SK-N-SH (cell line): Measurements from ENCODE around the gene PPIP5K1.

Experiments used
- FOXM1 ChIP-seq: IDR thresholded peaks from 2 replicates; pipeline ENCODE4 v1.4.0; 2012; ENCODE audit warnings: low read depth, mild to moderate bottlenecking
- GABPA ChIP-seq: IDR thresholded peaks from 2 replicates; pipeline ENCODE4 v1.4.0; 2012; ENCODE audit warnings: low read depth, mild to moderate bottlenecking
- IRF3 ChIP-seq: fragments of 150-350 bp; IDR thresholded peaks from 2 replicates; pipeline ENCODE4 v1.6.1; 2016; ENCODE audit warnings: mild to moderate bottlenecking, low read depth, low read length
- JUND ChIP-seq: IDR thresholded peaks from 2 replicates; pipeline ENCODE4 v1.4.0; 2012
- MAX ChIP-seq: IDR thresholded peaks from 2 replicates; pipeline ENCODE4 v1.4.0; 2012; ENCODE audit warnings: low read depth
- NRF1 ChIP-seq: IDR thresholded peaks from 2 replicates; pipeline ENCODE4 v1.6.1; 2012; ENCODE audit warnings: low read depth, mild to moderate bottlenecking, low read length
- RAD21 ChIP-seq: IDR thresholded peaks from 2 replicates; pipeline ENCODE4 v1.6.1; 2012; ENCODE audit warnings: mild to moderate bottlenecking, low read length
- REST ChIP-seq: IDR thresholded peaks from 2 replicates; pipeline ENCODE4 v1.6.1; 2012; ENCODE audit warnings: mild to moderate bottlenecking, low read depth, low read length, moderate library complexity
- SIN3A ChIP-seq: IDR thresholded peaks from 2 replicates; pipeline ENCODE4 v1.6.1; 2012; ENCODE audit warnings: low read depth, mild to moderate bottlenecking, low read length, moderate library complexity, borderline replicate concordance
- TAF1 ChIP-seq: IDR thresholded peaks from 2 replicates; pipeline ENCODE4 v1.6.1; 2012; ENCODE audit warnings: low read depth, mild to moderate bottlenecking, low read length, moderate library complexity, borderline replicate concordance
- TCF12 ChIP-seq: IDR thresholded peaks from 2 replicates; pipeline ENCODE4 v1.4.0; 2012
- YY1 ChIP-seq: IDR thresholded peaks from 2 replicates; pipeline ENCODE4 v1.4.0; 2012; ENCODE audit warnings: low read depth, mild to moderate bottlenecking
- TF ChIP-seq, protein P1 (sequence below): fragments of 200-600 bp; sonication (generic); IDR thresholded peaks from 2 replicates; pipeline ENCODE4 v1.6.1; 2017; ENCODE audit warnings: antibody characterized with exemption, mild to moderate bottlenecking, moderate library complexity

DNA sequence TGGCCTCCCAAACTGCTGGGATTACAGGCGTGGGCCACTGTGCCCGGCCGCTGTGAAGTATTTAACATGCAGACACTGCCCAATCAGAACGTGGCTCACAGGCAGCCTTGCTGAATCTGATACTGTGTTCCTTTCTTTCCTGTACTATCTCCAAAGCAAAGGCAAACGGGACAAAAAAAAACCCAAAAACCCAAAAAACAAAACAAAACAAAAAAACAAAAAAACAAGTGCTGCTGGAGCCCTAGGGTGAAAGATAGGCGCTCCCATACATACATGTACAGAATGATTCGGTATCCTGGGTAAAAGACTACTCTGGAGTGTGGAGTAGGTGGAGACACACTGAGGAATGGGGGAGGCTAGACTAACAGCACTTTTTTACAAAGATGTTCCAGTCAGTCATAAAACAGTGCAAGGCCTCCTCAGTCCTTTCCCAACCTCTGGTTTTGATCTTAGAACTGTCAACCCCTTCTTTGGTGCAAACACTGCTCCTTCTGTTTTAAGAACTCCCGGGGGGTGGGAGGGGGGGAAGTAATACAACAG lies 80.3 kb downstream of the PPIP5K1 start:
- TF ChIP-seq, protein P1, sequence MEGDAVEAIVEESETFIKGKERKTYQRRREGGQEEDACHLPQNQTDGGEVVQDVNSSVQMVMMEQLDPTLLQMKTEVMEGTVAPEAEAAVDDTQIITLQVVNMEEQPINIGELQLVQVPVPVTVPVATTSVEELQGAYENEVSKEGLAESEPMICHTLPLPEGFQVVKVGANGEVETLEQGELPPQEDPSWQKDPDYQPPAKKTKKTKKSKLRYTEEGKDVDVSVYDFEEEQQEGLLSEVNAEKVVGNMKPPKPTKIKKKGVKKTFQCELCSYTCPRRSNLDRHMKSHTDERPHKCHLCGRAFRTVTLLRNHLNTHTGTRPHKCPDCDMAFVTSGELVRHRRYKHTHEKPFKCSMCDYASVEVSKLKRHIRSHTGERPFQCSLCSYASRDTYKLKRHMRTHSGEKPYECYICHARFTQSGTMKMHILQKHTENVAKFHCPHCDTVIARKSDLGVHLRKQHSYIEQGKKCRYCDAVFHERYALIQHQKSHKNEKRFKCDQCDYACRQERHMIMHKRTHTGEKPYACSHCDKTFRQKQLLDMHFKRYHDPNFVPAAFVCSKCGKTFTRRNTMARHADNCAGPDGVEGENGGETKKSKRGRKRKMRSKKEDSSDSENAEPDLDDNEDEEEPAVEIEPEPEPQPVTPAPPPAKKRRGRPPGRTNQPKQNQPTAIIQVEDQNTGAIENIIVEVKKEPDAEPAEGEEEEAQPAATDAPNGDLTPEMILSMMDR, result no peak
- TF ChIP-seq IRF3 (no peak), NRF1 (no peak), REST (no peak), GABPA (no peak), JUND (no peak), RAD21 (no peak), YY1 (no peak), TCF12 (no peak), TAF1 (no peak), MAX (no peak), SIN3A (no peak), FOXM1 (no peak)
